Measurements from ENCODE around the gene COMMD9. TPM values are rescaled to one million over a fixed set of nuclear protein-coding genes. Genes with fewer than 3 reads are reported as not detected.

Gene COMMD9
- total and polyA plus RNA-seq, 2 donors, result 33.6 to 40.5 TPM

- DNase-seq (ENCODE audit: extremely low spot score), result no peak
- WGBS, result 98% methylated on average over 4 of the region's 4 CpGs
- no peaks in the 10 kb centered on the region for H3K4me1 ChIP-seq (ENCODE audit: insufficient read depth)
- H3K27ac ChIP-seq (ENCODE audit: low read depth), result no peak overlapping the region
- H3K36me3 ChIP-seq (ENCODE audit: insufficient read depth), result peaks cover 3% of the 10 kb centered on the region
- H3K4me3 ChIP-seq (ENCODE audit: low read depth, low read length), result no peak overlapping the region
These were observed 7.4 kb downstream of the COMMD9 start for GRCh38 chr11:36281850-36282249.

- Histone ChIP-seq H3K4me3 (ENCODE audit: low read depth, low read length) (no peak overlapping the region), H3K36me3 (ENCODE audit: insufficient read depth) (peaks cover 3% of the 10 kb centered on the region), H3K27ac (ENCODE audit: low read depth) (no peak overlapping the region), H3K4me1 (ENCODE audit: insufficient read depth) (no peaks in the 10 kb centered on the region)
- no peak for DNase-seq (ENCODE audit: extremely low spot score)
- WGBS, result 47% methylated on average over 1 of the region's 1 CpG
These were observed 8.7 kb downstream of the COMMD9 start for GRCh38 chr11:36280531-36280930.

GRCh38 chr11:36278531-36279282 lies 10.5 kb downstream of the COMMD9 start:
- no peak for DNase-seq (ENCODE audit: extremely low spot score)
- no peaks in the 10 kb centered on the region for H3K4me1 ChIP-seq (ENCODE audit: insufficient read depth)
- 73% methylated on average over 13 of the region's 13 CpGs for WGBS
- H3K4me3 ChIP-seq (ENCODE audit: low read depth, low read length), result no peak overlapping the region
- no peak overlapping the region for H3K27ac ChIP-seq (ENCODE audit: low read depth)
- peaks cover 6% of the 10 kb centered on the region for H3K36me3 ChIP-seq (ENCODE audit: insufficient read depth)

- WGBS, result 94% methylated on average over 7 of the region's 7 CpGs
- Histone ChIP-seq H3K4me3 (ENCODE audit: low read depth, low read length) (no peak overlapping the region), H3K27ac (ENCODE audit: low read depth) (no peak overlapping the region), H3K4me1 (ENCODE audit: insufficient read depth) (no peaks in the 10 kb centered on the region), H3K36me3 (ENCODE audit: insufficient read depth) (peaks cover 6% of the 10 kb centered on the region)
- DNase-seq (ENCODE audit: extremely low spot score), result no peak
These were observed 14.8 kb downstream of the COMMD9 start for GRCh38 chr11:36274414-36274813.

GRCh38 chr11:36273110-36273509 lies 16.1 kb downstream of the COMMD9 start:
- 96% methylated on average over 3 of the region's 3 CpGs for WGBS
- Histone ChIP-seq H3K36me3 (ENCODE audit: insufficient read depth) (peaks cover 2% of the 10 kb centered on the region), H3K4me1 (ENCODE audit: insufficient read depth) (no peaks in the 10 kb centered on the region), H3K4me3 (ENCODE audit: low read depth, low read length) (no peak overlapping the region), H3K27ac (ENCODE audit: low read depth) (no peak overlapping the region)
- DNase-seq (ENCODE audit: extremely low spot score), result no peak

GRCh38 chr11:36271794-36272407 lies 17.3 kb downstream of the COMMD9 start:
- no peak overlapping the region for H3K27ac ChIP-seq (ENCODE audit: low read depth)
- H3K4me1 ChIP-seq (ENCODE audit: insufficient read depth), result no peaks in the 10 kb centered on the region
- WGBS, result 68% methylated on average over 5 of the region's 5 CpGs
- peaks cover 2% of the 10 kb centered on the region for H3K36me3 ChIP-seq (ENCODE audit: insufficient read depth)
- no peak for DNase-seq (ENCODE audit: extremely low spot score)
- H3K4me3 ChIP-seq (ENCODE audit: low read depth, low read length), result no peak overlapping the region

GRCh38 chr11:36270701-36271100 lies 18.5 kb downstream of the COMMD9 start:
- no peak for DNase-seq (ENCODE audit: extremely low spot score)

GRCh38 chr11:36268337-36268985 lies 20.8 kb downstream of the COMMD9 start:
- H3K4me3 ChIP-seq (ENCODE audit: low read depth, low read length), result no peak overlapping the region
- no peaks in the 10 kb centered on the region for H3K36me3 ChIP-seq (ENCODE audit: insufficient read depth)
- WGBS, result 73% methylated on average over 8 of the region's 8 CpGs
- DNase-seq (ENCODE audit: extremely low spot score), result no peak
- no peaks in the 10 kb centered on the region for H3K4me1 ChIP-seq (ENCODE audit: insufficient read depth)
- no peak overlapping the region for H3K27ac ChIP-seq (ENCODE audit: low read depth)

More at GRCh38 chr11:36270701-36271100, 18.5 kb downstream of the COMMD9 start:
- H3K4me3 ChIP-seq (ENCODE audit: low read depth, low read length), result no peak overlapping the region
- H3K27ac ChIP-seq (ENCODE audit: low read depth), result no peak overlapping the region
- H3K4me1 ChIP-seq (ENCODE audit: insufficient read depth), result no peaks in the 10 kb centered on the region
- 86% methylated on average over 9 of the region's 9 CpGs for WGBS
- peaks cover 2% of the 10 kb centered on the region for H3K36me3 ChIP-seq (ENCODE audit: insufficient read depth)

GRCh38 chr11:36266767-36267166 lies 22.5 kb downstream of the COMMD9 start:
- no peaks in the 10 kb centered on the region for H3K4me1 ChIP-seq (ENCODE audit: insufficient read depth)

GRCh38 chr11:36265793-36266628 lies 23.2 kb downstream of the COMMD9 start:
- 28% methylated on average over 13 of the region's 13 CpGs for WGBS
- peak; percentile 36 for DNase-seq (ENCODE audit: extremely low spot score)
- Histone ChIP-seq H3K36me3 (ENCODE audit: insufficient read depth) (no peaks in the 10 kb centered on the region), H3K27ac (ENCODE audit: low read depth) (no peak overlapping the region), H3K4me3 (ENCODE audit: low read depth, low read length) (no peak overlapping the region), H3K4me1 (ENCODE audit: insufficient read depth) (no peaks in the 10 kb centered on the region)

More at GRCh38 chr11:36266767-36267166, 22.5 kb downstream of the COMMD9 start:
- no peak for DNase-seq (ENCODE audit: extremely low spot score)
- Histone ChIP-seq H3K36me3 (ENCODE audit: insufficient read depth) (no peaks in the 10 kb centered on the region), H3K27ac (ENCODE audit: low read depth) (no peak overlapping the region), H3K4me3 (ENCODE audit: low read depth, low read length) (no peak overlapping the region)
- WGBS, result 65% methylated on average over 5 of the region's 5 CpGs

- DNase-seq (ENCODE audit: extremely low spot score), result no peak
- WGBS, result 83% methylated on average over 5 of the region's 5 CpGs
- Histone ChIP-seq H3K36me3 (ENCODE audit: insufficient read depth) (no peaks in the 10 kb centered on the region), H3K27ac (ENCODE audit: low read depth) (no peak overlapping the region), H3K4me1 (ENCODE audit: insufficient read depth) (no peaks in the 10 kb centered on the region), H3K4me3 (ENCODE audit: low read depth, low read length) (no peak overlapping the region)
These were observed 24.3 kb downstream of the COMMD9 start for GRCh38 chr11:36264973-36265344.

GRCh38 chr11:36264011-36264972 lies 24.9 kb downstream of the COMMD9 start:
- 72% methylated on average over 9 of the region's 9 CpGs for WGBS
- Histone ChIP-seq H3K4me1 (ENCODE audit: insufficient read depth) (no peaks in the 10 kb centered on the region), H3K27ac (ENCODE audit: low read depth) (no peak overlapping the region), H3K36me3 (ENCODE audit: insufficient read depth) (no peaks in the 10 kb centered on the region), H3K4me3 (ENCODE audit: low read depth, low read length) (no peak overlapping the region)
- DNase-seq (ENCODE audit: extremely low spot score), result no peak
